HG03025 (cell line): ENCODE results near the gene SHOX.
"Not testable (repeated sequence)": the region's sequence is repeated elsewhere in the genome, so short reads cannot be mapped to it uniquely, and the experiment has no call there.

Experiments
- ATAC-seq: cut with Tn5 transposase; IDR thresholded peaks from one replicate; pipeline ENCODE4 v1.9.1; 2021; ENCODE audit warnings: mild to moderate bottlenecking, moderate library complexity; ENCODE audit not compliant: unreplicated experiment, low FRiP score

Gene SHOX

GRCh38 chrX:621705-622503 lies 8.7 kb upstream of the SHOX start:
- no peak for ATAC-seq

- ATAC-seq = not testable (repeated sequence)
These were observed 7.8 kb upstream of the SHOX start for GRCh38 chrX:622802-623201.

- no peak for ATAC-seq
These were observed 7.4 kb upstream of the SHOX start for GRCh38 chrX:623268-623598.

GRCh38 chrX:623599-624315 lies 6.8 kb upstream of the SHOX start:
- no peak for ATAC-seq

- no peak for ATAC-seq
These were observed 5.4 kb upstream of the SHOX start for GRCh38 chrX:625137-625691.

GRCh38 chrX:626047-626446 lies 4.5 kb upstream of the SHOX start:
- ATAC-seq = not testable (repeated sequence)

- ATAC-seq = no peak
These were observed 3.7 kb upstream of the SHOX start for GRCh38 chrX:626745-627509.

- no peak for ATAC-seq
These were observed 3.0 kb upstream of the SHOX start for GRCh38 chrX:627510-627981.

- ATAC-seq = no peak
These were observed 2.6 kb upstream of the SHOX start for GRCh38 chrX:627995-628394.

- ATAC-seq = no peak
These were observed 1.2 kb upstream of the SHOX start for GRCh38 chrX:629230-630006.

GRCh38 chrX:630007-630611 lies 482 bp upstream of the SHOX start:
- no peak for ATAC-seq

GRCh38 chrX:631802-632365 lies 1.3 kb downstream of the SHOX start:
- ATAC-seq = no peak

GRCh38 chrX:632366-633042 lies 1.9 kb downstream of the SHOX start:
- no peak for ATAC-seq

- ATAC-seq = no peak
These were observed 2.7 kb downstream of the SHOX start for GRCh38 chrX:633043-633984.

- ATAC-seq = no peak
These were observed 3.7 kb downstream of the SHOX start for GRCh38 chrX:633985-634958.

GRCh38 chrX:635428-636090 lies 5.0 kb downstream of the SHOX start:
- no peak for ATAC-seq
